Measurements from ENCODE around the gene RAPGEF1. TPM values are rescaled to one million over a fixed set of nuclear protein-coding genes. Genes with fewer than 3 reads are reported as not detected.

Gene RAPGEF1
- total and polyA plus RNA-seq, 2 donors (not counting 1 experiment from before 2014, with no cell fraction given) = 33.3 to 42.8 TPM

DNA sequence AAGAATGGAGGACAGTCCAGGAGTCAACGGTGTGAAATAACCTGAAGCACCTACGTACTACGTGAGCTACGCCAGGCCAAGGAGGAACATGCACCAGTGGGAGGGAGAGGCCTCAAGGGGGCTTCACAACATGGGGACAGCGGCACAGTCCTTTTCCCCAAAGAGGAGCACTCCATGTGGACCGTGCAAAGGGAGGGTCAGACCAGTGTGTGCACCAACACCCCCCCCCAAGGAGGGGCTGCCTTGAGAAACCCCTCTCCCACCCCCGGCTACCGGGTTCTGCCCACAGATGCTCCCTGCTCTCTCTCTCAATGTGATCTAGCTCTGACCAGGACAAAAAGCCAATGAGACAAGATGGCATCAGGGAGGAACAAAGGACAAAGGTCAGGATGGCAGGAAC, 126.0 kb downstream of the RAPGEF1 start:
- TF ChIP-seq, protein P1, sequence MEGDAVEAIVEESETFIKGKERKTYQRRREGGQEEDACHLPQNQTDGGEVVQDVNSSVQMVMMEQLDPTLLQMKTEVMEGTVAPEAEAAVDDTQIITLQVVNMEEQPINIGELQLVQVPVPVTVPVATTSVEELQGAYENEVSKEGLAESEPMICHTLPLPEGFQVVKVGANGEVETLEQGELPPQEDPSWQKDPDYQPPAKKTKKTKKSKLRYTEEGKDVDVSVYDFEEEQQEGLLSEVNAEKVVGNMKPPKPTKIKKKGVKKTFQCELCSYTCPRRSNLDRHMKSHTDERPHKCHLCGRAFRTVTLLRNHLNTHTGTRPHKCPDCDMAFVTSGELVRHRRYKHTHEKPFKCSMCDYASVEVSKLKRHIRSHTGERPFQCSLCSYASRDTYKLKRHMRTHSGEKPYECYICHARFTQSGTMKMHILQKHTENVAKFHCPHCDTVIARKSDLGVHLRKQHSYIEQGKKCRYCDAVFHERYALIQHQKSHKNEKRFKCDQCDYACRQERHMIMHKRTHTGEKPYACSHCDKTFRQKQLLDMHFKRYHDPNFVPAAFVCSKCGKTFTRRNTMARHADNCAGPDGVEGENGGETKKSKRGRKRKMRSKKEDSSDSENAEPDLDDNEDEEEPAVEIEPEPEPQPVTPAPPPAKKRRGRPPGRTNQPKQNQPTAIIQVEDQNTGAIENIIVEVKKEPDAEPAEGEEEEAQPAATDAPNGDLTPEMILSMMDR (conservative IDR thresholded peaks at IDR 0.05 in 1 of 2, IDR thresholded peaks at IDR 0.05 in 1 of 2; ENCODE audit: low read depth in 1 of 2, low read length in 2 of 2) = no peak
- no peak for TF ChIP-seq EZH2 (IDR thresholded peaks at IDR 0.05; ENCODE audit: low read length, missing control alignments)
- H3K4me2 ChIP-seq (ENCODE audit: extremely low read depth, insufficient read depth, low read length) = no peak overlapping the region
- no peaks in the 10 kb centered on the region for H4K20me1 ChIP-seq (ENCODE audit: control insufficient read depth, extremely low read depth, insufficient read depth, low read length)
- H3K9me3 ChIP-seq (ENCODE audit: control insufficient read depth, insufficient read depth, low read depth, low read length) = no peaks in the 10 kb centered on the region
- H3K4me1 ChIP-seq (ENCODE audit: control insufficient read depth, extremely low read depth, insufficient read depth, low read length) = peaks cover 20% of the 10 kb centered on the region
- no peak overlapping the region for H3K27ac ChIP-seq (ENCODE audit: insufficient read depth, low read length)
- H2AFZ ChIP-seq (ENCODE audit: low read length) = no peak overlapping the region
- H3K36me3 ChIP-seq (ENCODE audit: control insufficient read depth, insufficient read depth, low read length) = peaks cover 6% of the 10 kb centered on the region
- DNase-seq (ENCODE audit: low read depth in 2 of 2) = no peak
- no peaks in the 10 kb centered on the region for H3K79me2 ChIP-seq (ENCODE audit: control insufficient read depth, insufficient read depth, low read length)
- no peaks in the 10 kb centered on the region for H3K27me3 ChIP-seq (ENCODE audit: control insufficient read depth, insufficient read depth, low read length)
- H3K4me3 ChIP-seq (replicated peaks in 1 of 4; ENCODE audit: control extremely low read depth in 1 of 4, insufficient read depth in 1 of 4, low read depth in 3 of 4, low read length in 4 of 4) = no peak overlapping the region
- no peak overlapping the region for H3K9ac ChIP-seq (ENCODE audit: insufficient read depth, low read length)

DNA sequence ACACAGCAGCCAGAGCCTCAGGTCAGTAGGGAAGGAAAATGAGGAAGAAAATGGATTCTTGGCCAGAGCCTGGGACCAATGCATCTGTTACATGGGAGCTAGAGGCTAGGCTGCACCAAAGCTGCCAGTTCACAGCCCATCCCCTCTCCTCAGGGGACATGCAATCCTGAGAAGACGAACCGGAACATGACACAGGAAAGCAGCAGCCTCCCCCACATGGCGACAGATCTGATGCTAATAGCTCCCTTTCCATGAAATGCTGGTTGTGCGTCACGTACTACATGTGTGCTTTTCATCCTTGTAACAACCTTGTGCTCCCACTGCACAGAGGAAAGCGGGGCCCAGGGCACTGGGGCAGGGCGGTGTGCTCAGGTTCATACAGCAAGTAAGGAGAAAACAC, 127.0 kb downstream of the RAPGEF1 start:
- TF ChIP-seq EZH2 (IDR thresholded peaks at IDR 0.05; ENCODE audit: low read length, missing control alignments) = no peak
- TF ChIP-seq, protein P1 (conservative IDR thresholded peaks at IDR 0.05 in 1 of 2, IDR thresholded peaks at IDR 0.05 in 1 of 2; ENCODE audit: low read depth in 1 of 2, low read length in 2 of 2) = no peak
- H3K27me3 ChIP-seq (ENCODE audit: control insufficient read depth, insufficient read depth, low read length) = no peaks in the 10 kb centered on the region
- no peaks in the 10 kb centered on the region for H3K9me3 ChIP-seq (ENCODE audit: control insufficient read depth, insufficient read depth, low read depth, low read length)
- no peak overlapping the region for H2AFZ ChIP-seq (ENCODE audit: low read length)
- H3K4me1 ChIP-seq (ENCODE audit: control insufficient read depth, extremely low read depth, insufficient read depth, low read length) = peaks cover 29% of the 10 kb centered on the region
- H4K20me1 ChIP-seq (ENCODE audit: control insufficient read depth, extremely low read depth, insufficient read depth, low read length) = no peaks in the 10 kb centered on the region
- H3K4me3 ChIP-seq (replicated peaks in 1 of 4; ENCODE audit: control extremely low read depth in 1 of 4, insufficient read depth in 1 of 4, low read depth in 3 of 4, low read length in 4 of 4) = no peak overlapping the region
- DNase-seq (ENCODE audit: low read depth in 2 of 2) = no peak
- H3K36me3 ChIP-seq (ENCODE audit: control insufficient read depth, insufficient read depth, low read length) = peaks cover 3% of the 10 kb centered on the region
- no peak overlapping the region for H3K27ac ChIP-seq (ENCODE audit: insufficient read depth, low read length)
- no peak overlapping the region for H3K9ac ChIP-seq (ENCODE audit: insufficient read depth, low read length)
- H3K79me2 ChIP-seq (ENCODE audit: control insufficient read depth, insufficient read depth, low read length) = no peaks in the 10 kb centered on the region
- no peak overlapping the region for H3K4me2 ChIP-seq (ENCODE audit: extremely low read depth, insufficient read depth, low read length)

DNA sequence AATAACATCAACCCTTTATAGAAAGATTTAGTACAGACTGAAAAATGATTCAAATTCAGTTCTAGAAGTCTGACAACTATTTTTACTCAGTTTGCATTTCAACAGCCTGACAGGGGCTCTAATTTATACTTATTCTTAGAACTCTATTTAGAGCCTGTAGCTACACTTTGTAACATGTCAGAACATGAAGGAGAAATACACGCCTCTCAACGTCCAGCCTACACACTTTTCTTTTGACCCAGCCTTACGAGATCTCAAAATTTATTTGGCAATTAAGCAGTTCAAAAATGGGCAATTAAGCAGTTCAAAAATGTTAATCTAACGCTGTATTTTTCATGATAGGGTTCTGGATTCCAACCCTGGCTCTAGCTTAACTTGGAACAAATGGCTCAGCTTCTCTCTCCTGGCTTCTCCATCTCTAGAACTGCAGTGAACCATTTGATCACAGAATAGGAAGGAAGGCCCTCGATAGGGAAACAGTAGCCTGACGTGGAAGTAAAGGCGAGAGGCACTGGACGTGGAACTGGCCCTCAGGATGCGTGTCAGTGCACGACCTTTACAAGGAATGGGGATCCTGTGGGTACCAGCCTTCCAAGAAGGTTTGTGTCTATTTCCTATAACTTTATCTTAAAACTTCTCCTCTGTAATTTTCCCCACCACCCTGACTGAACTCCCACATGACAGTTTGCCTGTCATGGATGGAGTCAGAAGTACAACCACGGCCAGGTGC, 128.1 kb downstream of the RAPGEF1 start:
- no peaks in the 10 kb centered on the region for H3K9me3 ChIP-seq (ENCODE audit: control insufficient read depth, insufficient read depth, low read depth, low read length)
- H3K4me1 ChIP-seq (ENCODE audit: control insufficient read depth, extremely low read depth, insufficient read depth, low read length) = peaks cover 36% of the 10 kb centered on the region
- no peak overlapping the region for H3K4me2 ChIP-seq (ENCODE audit: extremely low read depth, insufficient read depth, low read length)
- no peaks in the 10 kb centered on the region for H4K20me1 ChIP-seq (ENCODE audit: control insufficient read depth, extremely low read depth, insufficient read depth, low read length)
- TF ChIP-seq, protein P1 (conservative IDR thresholded peaks at IDR 0.05 in 1 of 2, IDR thresholded peaks at IDR 0.05 in 1 of 2; ENCODE audit: low read depth in 1 of 2, low read length in 2 of 2) = no peak
- no peak for TF ChIP-seq EZH2 (IDR thresholded peaks at IDR 0.05; ENCODE audit: low read length, missing control alignments)
- H3K79me2 ChIP-seq (ENCODE audit: control insufficient read depth, insufficient read depth, low read length) = no peaks in the 10 kb centered on the region
- H3K36me3 ChIP-seq (ENCODE audit: control insufficient read depth, insufficient read depth, low read length) = peaks cover 3% of the 10 kb centered on the region
- H2AFZ ChIP-seq (ENCODE audit: low read length) = no peak overlapping the region
- H3K27me3 ChIP-seq (ENCODE audit: control insufficient read depth, insufficient read depth, low read length) = no peaks in the 10 kb centered on the region
- no peak overlapping the region for H3K27ac ChIP-seq (ENCODE audit: insufficient read depth, low read length)
- no peak overlapping the region for H3K9ac ChIP-seq (ENCODE audit: insufficient read depth, low read length)
- no peak overlapping the region for H3K4me3 ChIP-seq (replicated peaks in 1 of 4; ENCODE audit: control extremely low read depth in 1 of 4, insufficient read depth in 1 of 4, low read depth in 3 of 4, low read length in 4 of 4)
- no peak for DNase-seq (ENCODE audit: low read depth in 2 of 2)

Data from fibroblast of lung (primary cell).